GM18505 (cell line): ENCODE results near the gene HRK.

Source experiments
- ATAC-seq: cut with Tn5 transposase; IDR thresholded peaks from one replicate; pipeline ENCODE4 v1.9.1; 2021; ENCODE audit not compliant: unreplicated experiment
- POLR2A ChIP-seq: IDR thresholded peaks from 4 replicates; pipeline ENCODE4 v1.6.1; 2011; ENCODE audit warnings: borderline replicate concordance; ENCODE audit not compliant: insufficient read depth, insufficient read length; ENCODE audit errors: extremely low read depth

The HRK gene

GRCh38 chr12:116887244-116887643 is 6.0 kb upstream of the HRK start:
- no peak for ATAC-seq
- TF ChIP-seq POLR2A: no peak

- no peak for ATAC-seq
Measured at GRCh38 chr12:116885491-116885890, 4.2 kb upstream of the HRK start.

GRCh38 chr12:116884871-116885270 is 3.6 kb upstream of the HRK start:
- ATAC-seq: no peak
- TF ChIP-seq POLR2A: no peak

More at GRCh38 chr12:116885491-116885890, 4.2 kb upstream of the HRK start:
- no peak for TF ChIP-seq POLR2A

GRCh38 chr12:116882742-116883141 is 1.5 kb upstream of the HRK start:
- no peak for ATAC-seq
- TF ChIP-seq POLR2A: no peak

- no peak for ATAC-seq
- no peak for TF ChIP-seq POLR2A
Measured at GRCh38 chr12:116881877-116882507, 751 bp upstream of the HRK start.

- no peak for TF ChIP-seq POLR2A
- ATAC-seq: peak; percentile 72
Measured at GRCh38 chr12:116880817-116881324, 370 bp downstream of the HRK start.

- no peak for TF ChIP-seq POLR2A
- no peak for ATAC-seq
Measured at GRCh38 chr12:116880213-116880816, 926 bp downstream of the HRK start.

GRCh38 chr12:116879509-116880212 is 1.6 kb downstream of the HRK start:
- no peak for TF ChIP-seq POLR2A
- no peak for ATAC-seq

- no peak for ATAC-seq
- TF ChIP-seq POLR2A: no peak
Measured at GRCh38 chr12:116878567-116879508, 2.4 kb downstream of the HRK start.

- ATAC-seq: no peak
- no peak for TF ChIP-seq POLR2A
Measured at GRCh38 chr12:116876151-116876869, 4.9 kb downstream of the HRK start.

GRCh38 chr12:116874324-116874995 is 6.8 kb downstream of the HRK start:
- no peak for TF ChIP-seq POLR2A
- no peak for ATAC-seq

- no peak for TF ChIP-seq POLR2A
- no peak for ATAC-seq
Measured at GRCh38 chr12:116870306-116870705, 10.9 kb downstream of the HRK start.
